GM12873 (cell line): ENCODE measurements around the gene LRATD1.

ENCODE experiments used
- TF ChIP-seq, protein P1 (sequence below): IDR thresholded peaks from 2 replicates; pipeline ENCODE4 v1.5.1; 2012; ENCODE audit warnings: low read depth, mild to moderate bottlenecking, moderate library complexity, low read length, control low read depth; ENCODE audit not compliant: insufficient read depth; ENCODE audit errors: missing control alignments

The LRATD1 gene

DNA sequence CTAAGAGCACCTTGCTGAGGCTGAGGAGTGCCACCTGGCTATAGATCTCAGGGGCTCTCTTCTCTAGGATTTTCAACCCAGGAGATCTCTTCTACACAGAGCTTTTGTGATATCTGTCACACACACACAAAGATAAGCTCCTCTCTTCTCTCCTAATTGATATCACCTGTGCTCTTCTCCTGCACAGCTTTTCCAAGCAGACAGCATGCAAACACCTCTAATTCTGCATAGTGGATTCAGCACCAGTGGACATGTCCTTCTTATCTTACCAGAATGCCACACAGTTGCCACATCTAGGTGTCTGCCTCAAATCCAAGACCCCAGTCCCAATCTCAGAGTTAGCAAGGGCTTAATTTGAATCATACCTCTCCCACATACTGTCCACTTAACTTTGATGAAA, 43.9 kb downstream of the LRATD1 start:
- TF ChIP-seq, protein P1, sequence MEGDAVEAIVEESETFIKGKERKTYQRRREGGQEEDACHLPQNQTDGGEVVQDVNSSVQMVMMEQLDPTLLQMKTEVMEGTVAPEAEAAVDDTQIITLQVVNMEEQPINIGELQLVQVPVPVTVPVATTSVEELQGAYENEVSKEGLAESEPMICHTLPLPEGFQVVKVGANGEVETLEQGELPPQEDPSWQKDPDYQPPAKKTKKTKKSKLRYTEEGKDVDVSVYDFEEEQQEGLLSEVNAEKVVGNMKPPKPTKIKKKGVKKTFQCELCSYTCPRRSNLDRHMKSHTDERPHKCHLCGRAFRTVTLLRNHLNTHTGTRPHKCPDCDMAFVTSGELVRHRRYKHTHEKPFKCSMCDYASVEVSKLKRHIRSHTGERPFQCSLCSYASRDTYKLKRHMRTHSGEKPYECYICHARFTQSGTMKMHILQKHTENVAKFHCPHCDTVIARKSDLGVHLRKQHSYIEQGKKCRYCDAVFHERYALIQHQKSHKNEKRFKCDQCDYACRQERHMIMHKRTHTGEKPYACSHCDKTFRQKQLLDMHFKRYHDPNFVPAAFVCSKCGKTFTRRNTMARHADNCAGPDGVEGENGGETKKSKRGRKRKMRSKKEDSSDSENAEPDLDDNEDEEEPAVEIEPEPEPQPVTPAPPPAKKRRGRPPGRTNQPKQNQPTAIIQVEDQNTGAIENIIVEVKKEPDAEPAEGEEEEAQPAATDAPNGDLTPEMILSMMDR: no peak

DNA sequence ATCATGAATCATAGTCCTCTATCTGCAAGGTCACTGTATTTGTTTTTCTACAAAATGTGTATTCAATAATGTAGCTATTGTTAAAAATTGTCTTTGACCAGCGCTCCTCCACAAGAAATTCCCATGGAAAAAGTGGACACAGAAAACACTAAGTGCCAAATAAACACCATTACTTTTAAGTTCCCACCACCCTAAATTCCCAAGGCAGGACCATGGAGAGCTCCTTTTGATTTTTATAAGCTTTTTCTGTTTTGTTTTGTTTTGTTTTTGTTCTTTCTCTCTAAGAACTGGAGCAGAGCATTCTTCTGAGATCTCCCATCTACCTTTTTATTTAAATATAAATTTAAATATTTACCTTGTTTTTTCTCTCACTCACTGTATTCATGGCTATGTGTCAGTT, 44.5 kb downstream of the LRATD1 start:
- TF ChIP-seq, protein P1: no peak

DNA sequence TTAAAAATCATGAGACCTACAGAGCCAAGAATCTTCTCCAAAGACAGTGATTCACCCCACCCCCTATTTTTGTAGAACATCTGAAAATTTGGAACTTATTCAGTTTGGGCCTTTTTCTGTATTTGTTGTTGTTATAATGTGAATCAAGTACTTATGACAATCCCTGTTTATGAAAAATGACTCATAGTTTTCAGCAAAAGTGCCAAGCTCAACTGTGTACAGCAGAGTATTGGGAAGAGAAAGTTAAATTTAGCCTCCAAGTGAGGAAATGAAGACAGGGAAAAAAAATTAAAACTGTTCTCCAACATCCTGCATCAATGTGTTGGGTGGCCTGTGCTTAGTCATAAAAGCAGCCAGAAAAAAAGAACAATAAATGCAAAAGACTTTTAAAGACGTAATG, 46.2 kb downstream of the LRATD1 start:
- TF ChIP-seq, protein P1: no peak

DNA sequence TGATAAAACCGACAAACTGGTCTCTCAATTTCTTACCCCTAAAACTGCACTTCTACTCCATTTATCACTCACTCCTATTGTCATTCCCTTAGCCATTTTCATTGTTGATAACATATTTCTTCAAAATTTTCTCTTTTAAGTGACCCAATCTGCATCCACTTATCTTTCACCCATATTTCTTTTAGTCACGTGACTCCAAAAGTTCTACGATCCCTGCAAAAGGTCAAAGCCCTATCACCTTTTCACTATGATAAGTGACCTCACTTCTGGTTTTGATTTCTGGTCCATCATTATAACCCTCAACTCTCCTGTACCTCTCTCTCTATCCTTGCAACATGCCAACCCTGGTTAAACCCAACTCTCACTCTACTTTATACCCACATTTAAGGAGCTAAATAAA, 49.1 kb downstream of the LRATD1 start:
- TF ChIP-seq, protein P1: no peak
